Thymus (tissue), 11 donors: ENCODE data around the gene GRIN2B. TPM values are rescaled to one million over a fixed set of nuclear protein-coding genes. Genes with fewer than 3 reads are reported as not detected.

ENCODE experiments used
- DNase-seq, 9 donors: peaks; one replicate each; pipeline ENCODE4 v3.0.0-alpha.2; 2013; ENCODE audit warnings: low spot score in 9 of 9, low read depth in 6 of 9, missing footprints in 1 of 9
- H3K27ac ChIP-seq, 2 donors: one replicate each; pipeline ENCODE4 v1.5.1; 2013; ENCODE audit warnings: control low read depth in 1 of 2, low read depth in 1 of 2, low read length in 1 of 2, mild to moderate bottlenecking in 1 of 2, moderate library complexity in 1 of 2
- H3K27me3 ChIP-seq, 2 donors: one replicate each; pipeline ENCODE4 v1.5.1; 2013; ENCODE audit warnings: low read length in 1 of 2; ENCODE audit not compliant: control insufficient read depth in 2 of 2, insufficient read depth in 1 of 2
- H3K36me3 ChIP-seq, 2 donors: one replicate each; pipeline ENCODE4 v1.5.1; 2013; ENCODE audit warnings: low read length in 1 of 2, mild to moderate bottlenecking in 1 of 2, moderate library complexity in 1 of 2; ENCODE audit not compliant: control insufficient read depth in 2 of 2, insufficient read depth in 2 of 2
- H3K4me1 ChIP-seq, 2 donors: one replicate each; pipeline ENCODE4 v1.5.1; 2013; ENCODE audit warnings: low read length in 2 of 2; ENCODE audit not compliant: control insufficient read depth in 2 of 2, insufficient read depth in 2 of 2
- H3K4me3 ChIP-seq, 2 donors: one replicate each; pipeline ENCODE4 v1.5.1; 2013; ENCODE audit warnings: low read length in 2 of 2, control low read depth in 1 of 2, mild to moderate bottlenecking in 1 of 2
- H3K9me3 ChIP-seq, 2 donors: one replicate each; pipeline ENCODE4 v1.5.1; 2013; ENCODE audit warnings: low read length in 1 of 2, mild to moderate bottlenecking in 1 of 2; ENCODE audit not compliant: control insufficient read depth in 2 of 2, insufficient read depth in 1 of 2
- WGBS: extraction: QIAGEN DNeasy Blood & Tissue Kit; methylation state at CpG from one replicate; pipeline ENCODE4 v1.1.7; 2013; 5-methylcytosine and 5-hydroxymethylcytosine counted together
- polyA plus RNA-seq: library from polyadenylated mRNA; stranded (reverse); fragments of 200-250 nt; gene quantifications from one replicate; pipeline ENCODE4 v1.2.3, GENCODE V29; 2013
- total RNA-seq: library from RNA; stranded (reverse); fragments of 120-200 nt; gene quantifications from one replicate; pipeline ENCODE4 v1.2.4, GENCODE V29; 2013
- donor health status: healthy.

The GRIN2B gene
- total and polyA plus RNA-seq, 2 donors, result under 0.01 to 0.02 TPM

GRCh38 chr12:13947276-13947946 lies 34.0 kb downstream of the GRIN2B start:
- H3K27me3 ChIP-seq, result no peaks in the 10 kb centered on the region
- no peaks in the 10 kb centered on the region for H3K9me3 ChIP-seq
- H3K27ac ChIP-seq, result no peak overlapping the region
- no peak overlapping the region for H3K4me3 ChIP-seq
- no peaks in the 10 kb centered on the region for H3K4me1 ChIP-seq
- H3K36me3 ChIP-seq, result no peaks in the 10 kb centered on the region
- no peak for DNase-seq
- WGBS, result 87% methylated on average over 6 of the region's 6 CpGs

- Histone ChIP-seq H3K27me3 (peaks cover 0 to 3% of the 10 kb centered on the region in 2 donors), H3K9me3 (no peaks in the 10 kb centered on the region), H3K27ac (no peak overlapping the region), H3K36me3 (no peaks in the 10 kb centered on the region), H3K4me3 (no peak overlapping the region), H3K4me1 (no peaks in the 10 kb centered on the region)
- no peak for DNase-seq
These were observed 35.8 kb downstream of the GRIN2B start for GRCh38 chr12:13945641-13946040.

- no peak for DNase-seq
- Histone ChIP-seq H3K9me3 (no peaks in the 10 kb centered on the region), H3K4me1 (no peaks in the 10 kb centered on the region), H3K27me3 (peaks cover 0 to 3% of the 10 kb centered on the region in 2 donors), H3K4me3 (no peak overlapping the region), H3K36me3 (no peaks in the 10 kb centered on the region), H3K27ac (no peak overlapping the region)
- 81% methylated on average over 3 of the region's 3 CpGs for WGBS
These were observed 36.2 kb downstream of the GRIN2B start for GRCh38 chr12:13945236-13945635.

GRCh38 chr12:13942826-13943225 lies 38.6 kb downstream of the GRIN2B start:
- WGBS, result 43% methylated on average over 3 of the region's 3 CpGs

GRCh38 chr12:13941258-13942249 lies 39.8 kb downstream of the GRIN2B start:
- WGBS, result 27% methylated on average over 12 of the region's 12 CpGs
- Histone ChIP-seq H3K27me3 (peaks cover 0 to 3% of the 10 kb centered on the region in 2 donors), H3K4me1 (no peaks in the 10 kb centered on the region), H3K27ac (no peak overlapping the region), H3K4me3 (no peak overlapping the region), H3K36me3 (no peaks in the 10 kb centered on the region), H3K9me3 (no peaks in the 10 kb centered on the region)
- DNase-seq, result peak in 3 of 9 donors; percentile 1 to 10 (median 4)

More at GRCh38 chr12:13942826-13943225, 38.6 kb downstream of the GRIN2B start:
- Histone ChIP-seq H3K27ac (no peak overlapping the region), H3K36me3 (no peaks in the 10 kb centered on the region), H3K4me3 (no peak overlapping the region), H3K4me1 (no peaks in the 10 kb centered on the region), H3K27me3 (peaks cover 0 to 3% of the 10 kb centered on the region in 2 donors), H3K9me3 (no peaks in the 10 kb centered on the region)
- DNase-seq, result no peak

- Histone ChIP-seq H3K4me3 (no peak overlapping the region), H3K36me3 (no peaks in the 10 kb centered on the region), H3K27ac (no peak overlapping the region), H3K27me3 (peaks cover 0 to 3% of the 10 kb centered on the region in 2 donors), H3K4me1 (no peaks in the 10 kb centered on the region), H3K9me3 (no peaks in the 10 kb centered on the region)
- WGBS, result 86% methylated on average over 7 of the region's 7 CpGs
- no peak for DNase-seq
These were observed 41.0 kb downstream of the GRIN2B start for GRCh38 chr12:13940335-13940865.

GRCh38 chr12:13937735-13938134 lies 43.7 kb downstream of the GRIN2B start:
- Histone ChIP-seq H3K4me1 (no peaks in the 10 kb centered on the region), H3K36me3 (no peaks in the 10 kb centered on the region), H3K27ac (no peak overlapping the region), H3K4me3 (no peak overlapping the region), H3K27me3 (peaks cover 0 to 3% of the 10 kb centered on the region in 2 donors), H3K9me3 (no peaks in the 10 kb centered on the region)
- whole genome bisulfite sequencing, result 69% methylated on average over 2 of the region's 2 CpGs
- DNase-seq, result no peak

- H3K4me3 ChIP-seq, result no peak overlapping the region
- H3K9me3 ChIP-seq, result no peaks in the 10 kb centered on the region
- H3K36me3 ChIP-seq, result no peaks in the 10 kb centered on the region
- H3K27me3 ChIP-seq, result no peaks in the 10 kb centered on the region
- DNase-seq, result no peak
- H3K4me1 ChIP-seq, result no peaks in the 10 kb centered on the region
- no peak overlapping the region for H3K27ac ChIP-seq
- 46% methylated on average over 2 of the region's 2 CpGs for WGBS
These were observed 46.2 kb downstream of the GRIN2B start for GRCh38 chr12:13935169-13935568.
